H1 (cell line): ENCODE measurements around the gene SLC25A21. TPM values are rescaled to one million over a fixed set of nuclear protein-coding genes. Genes with fewer than 3 reads are reported as not detected.

Source experiments
- CTCF ChIA-PET: fragments of 300-600 bp; sonication (Branson Sonifier 250); formaldehyde crosslinking; loops from one replicate; lab custom pipeline; 2021; ENCODE audit not compliant: partially characterized antibody; lab: Charles Lee
- POLR2A ChIA-PET: fragments of 300-600 bp; sonication (Branson Sonifier 250); formaldehyde crosslinking; loops from one replicate; lab custom pipeline; 2021; ENCODE audit warnings: inconsistent platforms; ENCODE audit not compliant: partially characterized antibody; lab: Charles Lee
- DNase-seq, 2 experiments: peaks; one replicate each; pipeline versions ENCODE4 v3.0.0 to v3.0.0-alpha.2; 2010 to 2022; ENCODE audit warnings: low spot score in 2 of 2, low read depth in 1 of 2, mixed read lengths in 1 of 2
- FAIRE-seq: peaks from 2 replicates; lab custom pipeline; 2011; peaks lifted over from hg19 to GRCh38; lab: Jason Lieb, UNC
- H2AFZ ChIP-seq: 2 replicates; pipeline ENCODE4 v1.8.1; 2012; ENCODE audit warnings: low read length, inconsistent platforms
- H2AK5ac ChIP-seq: 2 replicates; pipeline ENCODE4 v1.6.1; 2013; ENCODE audit warnings: low read depth, low read length
- H2BK120ac ChIP-seq: replicated peaks from 2 replicates; pipeline ENCODE3; 2013; ENCODE audit warnings: low read depth, low read length, inconsistent platforms
- H2BK12ac ChIP-seq: 2 replicates; pipeline ENCODE4 v1.6.1; 2013; ENCODE audit warnings: low read depth, low read length
- H2BK15ac ChIP-seq: 2 replicates; pipeline ENCODE4 v1.6.1; 2013; ENCODE audit warnings: low read length
- H2BK20ac ChIP-seq: 2 replicates; pipeline ENCODE4 v1.6.1; 2013; ENCODE audit warnings: low read length
- H2BK5ac ChIP-seq: 2 replicates; pipeline ENCODE4 v1.6.1; 2013; ENCODE audit warnings: low read depth, low read length
- H3K14ac ChIP-seq: 2 replicates; pipeline ENCODE4 v1.6.1; 2013; ENCODE audit warnings: inconsistent platforms; ENCODE audit not compliant: insufficient read length
- H3K18ac ChIP-seq: 2 replicates; pipeline ENCODE4 v1.6.1; 2013; ENCODE audit warnings: low read length; ENCODE audit errors: extremely low read depth
- H3K23ac ChIP-seq: 2 replicates; pipeline ENCODE4 v1.6.1; 2013; ENCODE audit warnings: inconsistent platforms; ENCODE audit not compliant: insufficient read length
- H3K23me2 ChIP-seq: 2 replicates; pipeline ENCODE4 v1.6.1; 2013; ENCODE audit warnings: low read depth, low read length
- H3K27ac ChIP-seq: 2 replicates; pipeline ENCODE4 v1.6.1; 2011; ENCODE audit warnings: low read depth, low read length, inconsistent platforms
- H3K27me3 ChIP-seq, 4 experiments: replicated peaks in 1 of 4; 1 replicate in 1 of 4; 2 replicates in 3 of 4; pipeline versions ENCODE4 v1.6.1 to v1.8.1; 2011 to 2013; ENCODE audit warnings: low read length in 3 of 4, mild to moderate bottlenecking in 3 of 4, inconsistent platforms in 2 of 4, mixed read lengths in 2 of 4, moderate library complexity in 1 of 4; ENCODE audit not compliant: control insufficient read depth in 3 of 4, insufficient read depth in 3 of 4; ENCODE audit errors: extremely low read depth in 1 of 4
- H3K36me3 ChIP-seq, 4 experiments: 2 replicates each; pipeline versions ENCODE4 v1.6.1 to v1.8.1; 2011 to 2013; ENCODE audit warnings: mild to moderate bottlenecking in 4 of 4, low read length in 3 of 4, moderate library complexity in 2 of 4, control low read depth in 1 of 4, inconsistent platforms in 1 of 4; ENCODE audit not compliant: insufficient read depth in 4 of 4, control insufficient read depth in 2 of 4
- H3K4ac ChIP-seq: replicated peaks from 2 replicates; pipeline ENCODE3; 2013; ENCODE audit warnings: low read length, low read depth, mixed read lengths, inconsistent platforms; ENCODE audit not compliant: insufficient read length
- H3K4me1 ChIP-seq, 4 experiments: replicated peaks in 1 of 4; 1 replicate in 1 of 4; 2 replicates in 3 of 4; pipeline versions ENCODE4 v1.6.1 to v1.8.1; 2011 to 2013; ENCODE audit warnings: low read length in 3 of 4, inconsistent platforms in 2 of 4, mixed read lengths in 1 of 4; ENCODE audit not compliant: insufficient read depth in 4 of 4, control insufficient read depth in 3 of 4
- H3K4me2 ChIP-seq, 2 experiments: 2 replicates each; pipeline versions ENCODE4 v1.6.1 to v1.8.1; 2011 to 2013; ENCODE audit warnings: low read depth in 2 of 2, low read length in 2 of 2, control low read depth in 1 of 2, inconsistent platforms in 1 of 2, mild to moderate bottlenecking in 1 of 2; ENCODE audit not compliant: insufficient read depth in 1 of 2
- H3K4me3 ChIP-seq, 4 experiments: fragments of 200-600, 300-600 bp in 1 of 4; sonication (generic), shearing (Covaris generic), sonication (Bioruptor Twin) in 1 of 4; 2 replicates each; pipeline versions ENCODE4 v1.5.1 to v1.8.1; 2011 to 2016; ENCODE audit warnings: low read length in 4 of 4, low read depth in 3 of 4, control low read depth in 2 of 4, inconsistent platforms in 2 of 4, mild to moderate bottlenecking in 2 of 4, mixed read lengths in 1 of 4, moderate library complexity in 1 of 4; ENCODE audit not compliant: insufficient read depth in 2 of 4; ENCODE audit errors: extremely low read depth in 1 of 4
- H3K56ac ChIP-seq: replicated peaks from 2 replicates; pipeline ENCODE3; 2013; ENCODE audit warnings: low read depth, mild to moderate bottlenecking, mixed read lengths, low read length, inconsistent platforms; ENCODE audit not compliant: insufficient read length
- H3K79me1 ChIP-seq: 2 replicates; pipeline ENCODE4 v1.6.1; 2013; ENCODE audit warnings: low read depth, low read length, control low read depth
- H3K79me2 ChIP-seq, 2 experiments: 2 replicates each; pipeline versions ENCODE4 v1.6.1 to v1.8.1; 2012 to 2013; ENCODE audit warnings: low read length in 2 of 2, mild to moderate bottlenecking in 2 of 2, inconsistent platforms in 1 of 2; ENCODE audit not compliant: insufficient read depth in 2 of 2, control insufficient read depth in 1 of 2
- H3K9ac ChIP-seq, 4 experiments: replicated peaks in 1 of 4; 1 replicate in 1 of 4; 2 replicates in 3 of 4; pipeline versions ENCODE4 v1.6.1 to v1.8.1; 2011 to 2013; ENCODE audit warnings: low read depth in 3 of 4, low read length in 3 of 4, control low read depth in 2 of 4, mild to moderate bottlenecking in 2 of 4, moderate library complexity in 2 of 4, inconsistent platforms in 1 of 4; ENCODE audit errors: extremely low read depth in 1 of 4
- H3K9me3 ChIP-seq, 2 experiments: 2 replicates each; pipeline versions ENCODE4 v1.6.1 to v1.8.1; 2012 to 2013; ENCODE audit warnings: mild to moderate bottlenecking in 2 of 2, moderate library complexity in 2 of 2, control low read depth in 1 of 2, inconsistent platforms in 1 of 2, low read depth in 1 of 2, low read length in 1 of 2, mixed read lengths in 1 of 2; ENCODE audit not compliant: insufficient read depth in 2 of 2
- H4K20me1 ChIP-seq, 2 experiments: replicated peaks in 1 of 2; 2 replicates each; pipeline versions ENCODE3 to v1.8.1; 2011 to 2013; ENCODE audit warnings: inconsistent platforms in 2 of 2, low read length in 2 of 2, mild to moderate bottlenecking in 1 of 2; ENCODE audit not compliant: insufficient read depth in 2 of 2, control insufficient read depth in 1 of 2
- H4K5ac ChIP-seq: 2 replicates; pipeline ENCODE4 v1.6.1; 2013; ENCODE audit warnings: low read length, low read depth, mixed read lengths, inconsistent platforms; ENCODE audit not compliant: insufficient read length
- H4K8ac ChIP-seq: 2 replicates; pipeline ENCODE4 v1.8.0; 2013; ENCODE audit warnings: mild to moderate bottlenecking, moderate library complexity, low read length, inconsistent platforms; ENCODE audit not compliant: insufficient read depth; ENCODE audit errors: extremely low read depth
- H4K91ac ChIP-seq: replicated peaks from 2 replicates; pipeline ENCODE3; 2013; ENCODE audit warnings: low read length, mixed read lengths, inconsistent platforms; ENCODE audit not compliant: insufficient read length
- ATF2 ChIP-seq: IDR thresholded peaks from 2 replicates; pipeline ENCODE4 v1.6.1; 2012; ENCODE audit warnings: low read length, inconsistent platforms
- ATF3 ChIP-seq: IDR thresholded peaks from 2 replicates; pipeline ENCODE4 v1.6.1; 2011; ENCODE audit warnings: low read depth, mild to moderate bottlenecking, low read length; ENCODE audit not compliant: insufficient read depth
- BCL11A ChIP-seq, 2 experiments: IDR thresholded peaks; one replicate each; pipeline ENCODE4 v1.6.1; 2011; ENCODE audit warnings: low read depth in 2 of 2, low read length in 2 of 2, mild to moderate bottlenecking in 2 of 2
- BRCA1 ChIP-seq: IDR thresholded peaks from 2 replicates; pipeline ENCODE4 v1.6.1; 2012; ENCODE audit warnings: low read depth, low read length, improper control_type of control experiment
- CEBPB ChIP-seq: IDR thresholded peaks from 2 replicates; pipeline ENCODE4 v1.6.1; 2012; ENCODE audit warnings: low read depth, low read length
- CHD2 ChIP-seq: IDR thresholded peaks from 2 replicates; pipeline ENCODE4 v1.6.1; 2012; ENCODE audit warnings: low read length, improper control_type of control experiment
- EP300 ChIP-seq, 2 experiments: IDR thresholded peaks; 1 replicate in 1 of 2; 2 replicates in 1 of 2; pipeline ENCODE4 v1.6.1; 2011 to 2012; ENCODE audit warnings: low read depth in 2 of 2, low read length in 2 of 2, mild to moderate bottlenecking in 2 of 2, borderline replicate concordance in 1 of 2, inconsistent platforms in 1 of 2, moderate library complexity in 1 of 2
- JUN ChIP-seq: IDR thresholded peaks from 2 replicates; pipeline ENCODE4 v1.6.1; 2011; ENCODE audit warnings: low read depth, mild to moderate bottlenecking, improper control_type of control experiment, low read length
- JUND ChIP-seq: IDR thresholded peaks from 2 replicates; pipeline ENCODE4 v1.6.1; 2011; ENCODE audit warnings: mild to moderate bottlenecking, improper control_type of control experiment, low read length
- KDM1A ChIP-seq: fragments of 200-600, 300-600 bp; sonication (generic); IDR thresholded peaks from 2 replicates; pipeline ENCODE4 v1.7.1; 2016; ENCODE audit warnings: mild to moderate bottlenecking, low read length, borderline replicate concordance
- MAFK ChIP-seq: IDR thresholded peaks from 2 replicates; pipeline ENCODE4 v1.6.1; 2012; ENCODE audit warnings: low read depth, mild to moderate bottlenecking, improper control_type of control experiment, low read length
- RXRA ChIP-seq: IDR thresholded peaks from 2 replicates; pipeline ENCODE4 v1.6.1; 2011; ENCODE audit warnings: low read depth, mild to moderate bottlenecking, low read length, moderate library complexity; ENCODE audit not compliant: insufficient read depth
- WGBS, 2 experiments: shearing (Covaris generic) in 1 of 2; methylation state at CpG; one replicate each; pipeline versions ENCODE4 v1.1.6 to v1.1.7; 2013 to 2015; ENCODE audit warnings: low lambda C conversion rate in 2 of 2, mixed read lengths in 2 of 2, inconsistent platforms in 1 of 2, low coverage in 1 of 2, missing lambda C conversion rate in 1 of 2; ENCODE audit not compliant: insufficient replicate concordance in 2 of 2, insufficient coverage in 1 of 2, insufficient read length in 1 of 2; ENCODE audit errors: extremely low coverage in 1 of 2, missing lambda C conversion rate in 1 of 2; 5-methylcytosine and 5-hydroxymethylcytosine counted together
- polyA plus RNA-seq, 7 experiments: library from polyadenylated mRNA; depleted of rRNA in 3 of 7; stranded (reverse) in 5 of 7; unstranded in 2 of 7; fragments of >200 nt in 5 of 7; fragments of 200-250 nt in 2 of 7; gene quantifications; 1 replicate in 5 of 7; 2 replicates in 1 of 7; 4 replicates in 1 of 7; pipeline versions ENCODE4 v1.2.1 to v1.2.3, GENCODE V29; 2011 to 2013; ENCODE audit warnings: missing spikeins in 2 of 7, mixed read lengths in 2 of 7
- total RNA-seq: library from RNA; stranded (reverse); fragmentation: NEBNext Ultra II Directional; extraction: Animal tissue kit (Norgen Biotek cat#: 25700); gene quantifications from 2 replicates; pipeline ENCODE4 v1.2.1, GENCODE V29; 2021

Gene SLC25A21
- total and polyA plus RNA-seq, 2 of the 8 experiments (the other 6 are each of a cell fraction or from before 2014, with no cell fraction given), result 6.9 to 15.7 TPM

- H3K4me2 ChIP-seq, result no peak overlapping the region
- no peaks in the 10 kb centered on the region for H3K23me2 ChIP-seq
- H2BK5ac ChIP-seq, result no peak overlapping the region; the same call in 1 of the 2 replicates
- no peak overlapping the region for H4K8ac ChIP-seq
- H3K27me3 ChIP-seq, result no peaks in the 10 kb centered on the region
- no peak overlapping the region for H2AK5ac ChIP-seq
- DNase-seq, result no peak
- no peak overlapping the region for H2BK12ac ChIP-seq
- no peak overlapping the region for H3K27ac ChIP-seq
- FAIRE-seq, result no peak
- no peak overlapping the region for H3K56ac ChIP-seq
- H2BK120ac ChIP-seq, result no peak overlapping the region
- no peak overlapping the region for H3K23ac ChIP-seq
- H4K20me1 ChIP-seq, result no peaks in the 10 kb centered on the region
- H3K79me2 ChIP-seq, result no peaks in the 10 kb centered on the region
- no peak overlapping the region for H4K5ac ChIP-seq
- H3K9me3 ChIP-seq, result no peaks in the 10 kb centered on the region
- H3K4ac ChIP-seq, result no peak overlapping the region
- 87% methylated on average over 6 of the region's 6 CpGs; no CpG with 5 or more reads in 1 of the 2 experiments for WGBS, 2 experiments
- H4K91ac ChIP-seq, result no peak overlapping the region
- ChIA-PET POLR2A (interaction anchor here (1.4 to 2.5 kb wide), 3 partner anchors 9 to 19 kb away, joined by 3 to 11 read pairs (median 10); partner anchors contain the start of genes MIPOL1 and SLC25A21), CTCF (interaction anchor here (1.0 kb wide), 1 partner anchor 49 kb away, joined by 3 read pairs; no protein-coding TSS in a partner anchor)
- H3K9ac ChIP-seq, result no peak overlapping the region
- H3K18ac ChIP-seq, result no peak overlapping the region
- H2BK20ac ChIP-seq, result no peak overlapping the region
- H2BK15ac ChIP-seq, result no peak overlapping the region
- peak overlapping the region; percentile 81; the same call in 1 of the 2 replicates for H2AFZ ChIP-seq
- no peaks in the 10 kb centered on the region for H3K79me1 ChIP-seq
- H3K14ac ChIP-seq, result no peak overlapping the region
- no peaks in the 10 kb centered on the region for H3K36me3 ChIP-seq
- no peaks in the 10 kb centered on the region for H3K4me1 ChIP-seq
- no peak overlapping the region for H3K4me3 ChIP-seq
- no peak for TF ChIP-seq BRCA1
- TF ChIP-seq JUND, result no peak
- no peak for TF ChIP-seq BCL11A (IDR thresholded peaks at IDR 0.05; ENCODE audit: low read depth in 2 of 2, low read length in 2 of 2)
- TF ChIP-seq CEBPB, result peak; percentile 72
- no peak for TF ChIP-seq MAFK
- TF ChIP-seq ATF3, result peak; percentile 44; the same call in 1 of the 2 replicates
- no peak for TF ChIP-seq ATF2
- TF ChIP-seq CHD2, result no peak
- TF ChIP-seq KDM1A, result no peak
- TF ChIP-seq JUN, result no peak
- TF ChIP-seq RXRA, result no peak
- no peak for TF ChIP-seq EP300 (IDR thresholded peaks at IDR 0.05; ENCODE audit: borderline replicate concordance in 1 of 2, low read depth in 2 of 2, low read length in 2 of 2)
These were observed 9.0 kb upstream of the SLC25A21 start for GRCh38 chr14:37181441-37181840.
